H9 (cell line): ENCODE results near the gene UTS2R. TPM values are rescaled to one million over a fixed set of nuclear protein-coding genes. Genes with fewer than 3 reads are reported as not detected.

Experiments
- DNase-seq: peaks from one replicate; pipeline ENCODE4 v3.0.0-alpha.2; 2017
- H2AFZ ChIP-seq: one replicate; pipeline ENCODE4 v1.6.1; 2013; ENCODE audit warnings: mild to moderate bottlenecking, low read length, control low read depth, moderate library complexity
- H2AK5ac ChIP-seq: 2 replicates; pipeline ENCODE4 v1.6.1; 2013; ENCODE audit warnings: low read length, control low read depth, mixed read lengths; ENCODE audit not compliant: insufficient read length
- H2BK120ac ChIP-seq: one replicate; pipeline ENCODE4 v1.6.1; 2013; ENCODE audit warnings: low read depth, mild to moderate bottlenecking, low read length, control low read depth, inconsistent platforms; ENCODE audit not compliant: poor library complexity, severe bottlenecking
- H2BK12ac ChIP-seq: 2 replicates; pipeline ENCODE4 v1.6.1; 2013; ENCODE audit warnings: low read length, control low read depth, mixed read lengths, low read depth; ENCODE audit not compliant: insufficient read length
- H2BK15ac ChIP-seq: 2 replicates; pipeline ENCODE4 v1.6.1; 2013; ENCODE audit warnings: low read depth, low read length, control low read depth
- H2BK20ac ChIP-seq: one replicate; pipeline ENCODE4 v1.6.1; 2013; ENCODE audit warnings: low read depth, mild to moderate bottlenecking, low read length, control low read depth, inconsistent platforms; ENCODE audit not compliant: poor library complexity, severe bottlenecking
- H2BK5ac ChIP-seq: 2 replicates; pipeline ENCODE4 v1.6.1; 2013; ENCODE audit warnings: low read length, control low read depth, mixed read lengths; ENCODE audit not compliant: insufficient read length
- H3K14ac ChIP-seq: 2 replicates; pipeline ENCODE4 v1.6.1; 2013; ENCODE audit warnings: low read length, control low read depth; ENCODE audit not compliant: insufficient read depth
- H3K18ac ChIP-seq: 2 replicates; pipeline ENCODE4 v1.6.1; 2013; ENCODE audit warnings: low read depth, mild to moderate bottlenecking, mixed read lengths, low read length, control low read depth; ENCODE audit not compliant: insufficient read length
- H3K23ac ChIP-seq: 2 replicates; pipeline ENCODE4 v1.6.1; 2013; ENCODE audit warnings: low read length, control low read depth, mixed read lengths, low read depth; ENCODE audit not compliant: insufficient read length
- H3K23me2 ChIP-seq: 2 replicates; pipeline ENCODE4 v1.6.1; 2013; ENCODE audit warnings: low read depth, mild to moderate bottlenecking, mixed read lengths, low read length, control low read depth; ENCODE audit not compliant: insufficient read length, poor library complexity, severe bottlenecking
- H3K27ac ChIP-seq: 2 replicates; pipeline ENCODE4 v1.5.1; 2013; ENCODE audit warnings: low read length, control low read depth, mixed read lengths, low read depth; ENCODE audit not compliant: insufficient read length
- H3K27me3 ChIP-seq: 2 replicates; pipeline ENCODE4 v1.6.1; 2013; ENCODE audit warnings: low read length, control low read depth, inconsistent platforms; ENCODE audit not compliant: insufficient read depth
- H3K4ac ChIP-seq: 2 replicates; pipeline ENCODE4 v1.6.1; 2013; ENCODE audit warnings: low read depth, mild to moderate bottlenecking, control low read depth, inconsistent platforms, low read length, moderate library complexity
- H3K4me1 ChIP-seq: 2 replicates; pipeline ENCODE4 v1.6.1; 2013; ENCODE audit warnings: low read length, control low read depth, inconsistent platforms; ENCODE audit not compliant: insufficient read depth
- H3K4me2 ChIP-seq: 2 replicates; pipeline ENCODE4 v1.6.1; 2013; ENCODE audit warnings: low read length, control low read depth, mixed read lengths; ENCODE audit not compliant: insufficient read length, insufficient read depth
- H3K56ac ChIP-seq: 2 replicates; pipeline ENCODE4 v1.6.1; 2013; ENCODE audit warnings: low read depth, mild to moderate bottlenecking, mixed read lengths, low read length, control low read depth; ENCODE audit not compliant: insufficient read length
- H3K79me1 ChIP-seq: 2 replicates; pipeline ENCODE4 v1.6.1; 2013; ENCODE audit warnings: low read depth, mild to moderate bottlenecking, moderate library complexity, low read length, control low read depth, inconsistent platforms; ENCODE audit not compliant: insufficient read depth, poor library complexity, severe bottlenecking
- H3K79me2 ChIP-seq: 2 replicates; pipeline ENCODE4 v1.6.1; 2013; ENCODE audit warnings: low read length, control low read depth, inconsistent platforms; ENCODE audit not compliant: insufficient read depth
- H3K9ac ChIP-seq: 2 replicates; pipeline ENCODE4 v1.6.1; 2013; ENCODE audit warnings: low read length, control low read depth, mixed read lengths; ENCODE audit not compliant: insufficient read length; ENCODE audit errors: extremely low read depth
- H3K9me3 ChIP-seq: one replicate; pipeline ENCODE4 v1.6.1; 2013; ENCODE audit warnings: low read depth, low read length, inconsistent platforms; ENCODE audit not compliant: control insufficient read depth
- H3T11ph ChIP-seq: one replicate; pipeline ENCODE4 v1.6.1; 2013; ENCODE audit warnings: mild to moderate bottlenecking, low read length, control low read depth, inconsistent platforms
- H4K20me1 ChIP-seq: one replicate; pipeline ENCODE4 v1.6.1; 2013; ENCODE audit not compliant: control insufficient read depth, insufficient read length, insufficient read depth
- H4K5ac ChIP-seq: 2 replicates; pipeline ENCODE4 v1.6.1; 2013; ENCODE audit warnings: low read depth, mild to moderate bottlenecking, mixed read lengths, low read length, control low read depth; ENCODE audit not compliant: insufficient read length
- H4K8ac ChIP-seq: replicated peaks from 2 replicates; pipeline ENCODE4 v1.6.1; 2013; ENCODE audit warnings: low read length, control low read depth, mixed read lengths, low read depth; ENCODE audit not compliant: insufficient read length
- H4K91ac ChIP-seq: 2 replicates; pipeline ENCODE4 v1.6.1; 2013; ENCODE audit warnings: low read depth, mild to moderate bottlenecking, moderate library complexity, mixed read lengths, low read length, control low read depth; ENCODE audit not compliant: insufficient read length
- H3K27ac Mint-ChIP-seq, 3 experiments: 2 replicates in 2 of 3; 3 replicates in 1 of 3; pipeline ENCODE4 v1.8.0; 2020 to 2021; ENCODE audit warnings: mixed read lengths in 3 of 3, mild to moderate bottlenecking in 1 of 3, moderate library complexity in 1 of 3
- H3K27me3 Mint-ChIP-seq: 2 replicates; pipeline ENCODE4 v1.8.0; 2021; ENCODE audit warnings: low read depth, mild to moderate bottlenecking, moderate library complexity, mixed read lengths
- H3K36me3 Mint-ChIP-seq, 3 experiments: 2 replicates in 2 of 3; 3 replicates in 1 of 3; pipeline ENCODE4 v1.8.0; 2020 to 2021; ENCODE audit warnings: low read depth in 3 of 3, mixed read lengths in 3 of 3; ENCODE audit not compliant: insufficient read depth in 1 of 3
- H3K4me1 Mint-ChIP-seq, 2 experiments: 2 replicates each; pipeline ENCODE4 v1.8.0; 2020; ENCODE audit warnings: mixed read lengths in 2 of 2
- H3K4me3 Mint-ChIP-seq, 2 experiments: 2 replicates in 1 of 2; 3 replicates in 1 of 2; pipeline ENCODE4 v1.8.0; 2020 to 2021; ENCODE audit warnings: mild to moderate bottlenecking in 2 of 2, mixed read lengths in 2 of 2, moderate library complexity in 1 of 2
- H3K9me3 Mint-ChIP-seq, 2 experiments: 2 replicates in 1 of 2; 3 replicates in 1 of 2; pipeline ENCODE4 v1.8.0; 2020; ENCODE audit warnings: mild to moderate bottlenecking in 2 of 2, mixed read lengths in 2 of 2, moderate library complexity in 1 of 2
- CTCF ChIP-seq: fragments of 200-600 bp; sonication (generic); conservative IDR thresholded peaks from 3 replicates; pipeline ENCODE4 v1.8.0; 2021; ENCODE audit warnings: antibody characterized with exemption, mild to moderate bottlenecking
- WGBS: extraction: QIAGEN DNeasy Blood & Tissue Kit; methylation state at CpG from one replicate; pipeline ENCODE4 v1.1.7; 2013; ENCODE audit warnings: missing lambda C conversion rate, low lambda C conversion rate, mixed read lengths; ENCODE audit not compliant: insufficient read length; ENCODE audit errors: extremely low coverage; 5-methylcytosine and 5-hydroxymethylcytosine counted together
- total RNA-seq: library from RNA; stranded (reverse); gene quantifications from 2 replicates; pipeline ENCODE4 v1.2.1, GENCODE V29; 2021

The UTS2R gene
- total RNA-seq, 1 experiment from 2014 or later = 0.94 TPM

GRCh38 chr17:82327757-82328140 lies 43.8 kb upstream of the UTS2R start:
- Histone ChIP-seq H3K79me2 (no peaks in the 10 kb centered on the region), H2BK15ac (no peak overlapping the region), H3K4ac (no peak overlapping the region), H3K27me3 (peaks cover under 1% of the 10 kb centered on the region; the same call in 1 of the 2 replicates), H2BK120ac (no peak overlapping the region), H3K23me2 (no peaks in the 10 kb centered on the region), H3K27ac (no peak overlapping the region), H3K4me1 (peaks cover 5% of the 10 kb centered on the region; the same call in 1 of the 2 replicates), H4K91ac (no peak overlapping the region), H3K9me3 (no peaks in the 10 kb centered on the region), H4K8ac (no peak overlapping the region), H3K14ac (no peak overlapping the region), H3K23ac (no peak overlapping the region), H4K20me1 (no peaks in the 10 kb centered on the region), H3K9ac (no peak overlapping the region), H2AK5ac (no peak overlapping the region), H3K4me2 (no peak overlapping the region), H2AFZ (no peak overlapping the region), H3K79me1 (no peaks in the 10 kb centered on the region), H2BK12ac (no peak overlapping the region), H3K56ac (no peak overlapping the region), H2BK20ac (no peak overlapping the region), H2BK5ac (no peak overlapping the region), H4K5ac (no peak overlapping the region), H3T11ph (no peak overlapping the region), H3K18ac (no peak overlapping the region)
- no peak for TF ChIP-seq CTCF
- Mint-ChIP-seq H3K4me3 (peak overlapping the region in 1 of 2 experiments; percentile 35; a peak in 1 of 5 replicates), H3K27me3 (peaks cover 51% of the 10 kb centered on the region), H3K9me3 (no peaks in the 10 kb centered on the region), H3K27ac (no peak overlapping the region), H3K4me1 (peaks cover 16 to 31% of the 10 kb centered on the region in 2 experiments), H3K36me3 (no peaks in the 10 kb centered on the region)
- no peak for DNase-seq
- no CpG with 5 or more reads among the region's 16 CpGs for WGBS
